Keratinocyte (primary cell): Measurements from ENCODE around the gene PLGRKT.

Source experiments
- EZH2 ChIP-seq: IDR thresholded peaks from one replicate; pipeline ENCODE4 v1.6.1; 2012; ENCODE audit warnings: inconsistent platforms, mild to moderate bottlenecking, low read length, moderate library complexity
- TF ChIP-seq, protein P1 (sequence below), 3 experiments: IDR thresholded peaks in 1 of 3; conservative IDR thresholded peaks in 1 of 3; optimal IDR thresholded peaks in 1 of 3; 2 replicates in 2 of 3; 3 replicates in 1 of 3; pipeline versions ENCODE3 to v1.5.1; 2011; ENCODE audit warnings: low read length in 3 of 3, mild to moderate bottlenecking in 3 of 3, moderate library complexity in 2 of 3, control low read depth in 1 of 3, inconsistent platforms in 1 of 3; ENCODE audit not compliant: insufficient read depth in 2 of 3; ENCODE audit errors: extremely low read depth in 1 of 3

GRCh38 chr9:5435912-5436311 is 1.8 kb downstream of the PLGRKT start:
- TF ChIP-seq, protein P1, sequence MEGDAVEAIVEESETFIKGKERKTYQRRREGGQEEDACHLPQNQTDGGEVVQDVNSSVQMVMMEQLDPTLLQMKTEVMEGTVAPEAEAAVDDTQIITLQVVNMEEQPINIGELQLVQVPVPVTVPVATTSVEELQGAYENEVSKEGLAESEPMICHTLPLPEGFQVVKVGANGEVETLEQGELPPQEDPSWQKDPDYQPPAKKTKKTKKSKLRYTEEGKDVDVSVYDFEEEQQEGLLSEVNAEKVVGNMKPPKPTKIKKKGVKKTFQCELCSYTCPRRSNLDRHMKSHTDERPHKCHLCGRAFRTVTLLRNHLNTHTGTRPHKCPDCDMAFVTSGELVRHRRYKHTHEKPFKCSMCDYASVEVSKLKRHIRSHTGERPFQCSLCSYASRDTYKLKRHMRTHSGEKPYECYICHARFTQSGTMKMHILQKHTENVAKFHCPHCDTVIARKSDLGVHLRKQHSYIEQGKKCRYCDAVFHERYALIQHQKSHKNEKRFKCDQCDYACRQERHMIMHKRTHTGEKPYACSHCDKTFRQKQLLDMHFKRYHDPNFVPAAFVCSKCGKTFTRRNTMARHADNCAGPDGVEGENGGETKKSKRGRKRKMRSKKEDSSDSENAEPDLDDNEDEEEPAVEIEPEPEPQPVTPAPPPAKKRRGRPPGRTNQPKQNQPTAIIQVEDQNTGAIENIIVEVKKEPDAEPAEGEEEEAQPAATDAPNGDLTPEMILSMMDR (optimal IDR thresholded peaks at IDR 0.05 in 1 of 3, IDR thresholded peaks at IDR 0.05 in 1 of 3, conservative IDR thresholded peaks at IDR 0.05 in 1 of 3; ENCODE audit: extremely low read depth in 1 of 3, insufficient read depth in 2 of 3, low read length in 3 of 3), result no peak
- TF ChIP-seq EZH2, result no peak
